Neural cell (in vitro differentiated cells): ENCODE results near the gene LDHAL6B. TPM values are rescaled to one million over a fixed set of nuclear protein-coding genes. Genes with fewer than 3 reads are reported as not detected.

Experiments used
- H2AFZ ChIP-seq: fragments of 200-600, 300-800 bp; sonication (generic), shearing (Covaris generic); 2 replicates; pipeline ENCODE4 v1.6.0; 2014; ENCODE audit warnings: low read depth, mild to moderate bottlenecking, antibody characterized with exemption, low read length, moderate library complexity
- H3F3A ChIP-seq: fragments of 200-600 bp; shearing (Covaris generic); 2 replicates; pipeline ENCODE4 v1.6.1; 2016; ENCODE audit warnings: mild to moderate bottlenecking, moderate library complexity, mixed read lengths, antibody characterized with exemption, low read length; ENCODE audit not compliant: insufficient read depth, poor library complexity, severe bottlenecking
- H3K27ac ChIP-seq: fragments of 200-600, 300-800 bp; sonication (generic), shearing (Covaris generic); 2 replicates; pipeline ENCODE4 v1.5.1; 2014; ENCODE audit warnings: mild to moderate bottlenecking, low read length, moderate library complexity
- H3K27me3 ChIP-seq: fragments of 300-800, 200-600 bp; sonication (generic), shearing (Covaris generic); 2 replicates; pipeline ENCODE4 v1.6.0; 2014; ENCODE audit warnings: mild to moderate bottlenecking, low read depth, low read length, moderate library complexity; ENCODE audit not compliant: insufficient read depth
- H3K36me3 ChIP-seq: fragments of 300-800, 200-600 bp; sonication (generic), shearing (Covaris generic); 2 replicates; pipeline ENCODE4 v1.5.1; 2014; ENCODE audit warnings: mild to moderate bottlenecking, antibody characterized with exemption, low read length, moderate library complexity; ENCODE audit not compliant: insufficient read depth
- H3K4me2 ChIP-seq: fragments of 300-800, 200-600 bp; sonication (generic), shearing (Covaris generic); 2 replicates; pipeline ENCODE4 v1.6.0; 2014; ENCODE audit warnings: mild to moderate bottlenecking, low read length
- H3K4me3 ChIP-seq: fragments of 300-800, 200-600 bp; sonication (generic), shearing (Covaris generic); 2 replicates; pipeline ENCODE4 v1.5.1; 2014; ENCODE audit warnings: mild to moderate bottlenecking, low read length, moderate library complexity
- H3K79me2 ChIP-seq: fragments of 200-600 bp; shearing (Covaris generic); replicated peaks from 2 replicates; pipeline ENCODE4 v1.6.0; 2014; ENCODE audit warnings: mild to moderate bottlenecking, low read length, moderate library complexity; ENCODE audit not compliant: insufficient read depth
- H3K9ac ChIP-seq: fragments of 300-800, 200-600 bp; sonication (generic), shearing (Covaris generic); 2 replicates; pipeline ENCODE4 v1.6.1; 2016; ENCODE audit warnings: mild to moderate bottlenecking, low read length, mixed read lengths
- H3K9me2 ChIP-seq: fragments of 200-600 bp; shearing (Covaris generic); 2 replicates; pipeline ENCODE4 v1.6.1; 2016; ENCODE audit warnings: mild to moderate bottlenecking, low read length, mixed read lengths; ENCODE audit not compliant: insufficient read depth
- H3K9me3 ChIP-seq: fragments of 200-600, 300-800 bp; sonication (generic), shearing (Covaris generic); 2 replicates; pipeline ENCODE4 v1.6.1; 2016; ENCODE audit warnings: mild to moderate bottlenecking, mixed run types, low read length, moderate library complexity, mixed read lengths
- H4K20me1 ChIP-seq: fragments of 200-600 bp; shearing (Covaris generic); 2 replicates; pipeline ENCODE4 v1.6.1; 2016; ENCODE audit warnings: mild to moderate bottlenecking, mixed run types; ENCODE audit not compliant: insufficient read depth
- CTCF ChIP-seq: fragments of 450-650 bp; IDR thresholded peaks from 2 replicates; pipeline ENCODE4 v1.5.1; 2014; ENCODE audit warnings: antibody characterized with exemption, mild to moderate bottlenecking, moderate library complexity; ENCODE audit not compliant: poor library complexity, severe bottlenecking
- EP300 ChIP-seq: fragments of 450-650 bp; conservative IDR thresholded peaks from 2 replicates; pipeline ENCODE4 v1.6.1; 2014; ENCODE audit warnings: antibody characterized with exemption, mild to moderate bottlenecking, moderate library complexity; ENCODE audit not compliant: poor library complexity, severe bottlenecking
- EZH2 ChIP-seq: fragments of 200-600, 300-800 bp; shearing (Covaris generic), sonication (generic); IDR thresholded peaks from 2 replicates; pipeline ENCODE4 v1.6.1; 2014; ENCODE audit warnings: antibody characterized with exemption, low read length, borderline replicate concordance, mild to moderate bottlenecking; ENCODE audit not compliant: insufficient read depth, poor library complexity, severe bottlenecking
- MXI1 ChIP-seq: fragments of 450-650 bp; conservative IDR thresholded peaks from 2 replicates; pipeline ENCODE4 v1.6.1; 2014; ENCODE audit warnings: antibody characterized with exemption, mild to moderate bottlenecking; ENCODE audit not compliant: poor library complexity, severe bottlenecking
- POLR2AphosphoS5 ChIP-seq: IDR thresholded peaks from 2 replicates; pipeline ENCODE4 v1.6.1; 2012
- RAD21 ChIP-seq: fragments of 450-650 bp; conservative IDR thresholded peaks from 2 replicates; pipeline ENCODE4 v1.6.1; 2014; ENCODE audit warnings: antibody characterized with exemption, mild to moderate bottlenecking, moderate library complexity
- REST ChIP-seq: IDR thresholded peaks from 2 replicates; pipeline ENCODE4 v1.6.1; 2012; ENCODE audit warnings: borderline replicate concordance
- SMC3 ChIP-seq: fragments of 450-650 bp; conservative IDR thresholded peaks from 2 replicates; pipeline ENCODE4 v1.6.1; 2014; ENCODE audit warnings: antibody characterized with exemption, mild to moderate bottlenecking, moderate library complexity; ENCODE audit not compliant: poor library complexity
- TAF1 ChIP-seq: IDR thresholded peaks from 2 replicates; pipeline ENCODE4 v1.6.1; 2012; ENCODE audit warnings: low read depth
- polyA plus RNA-seq: library from polyadenylated mRNA; depleted of rRNA; stranded (reverse); fragments of >200 nt; gene quantifications from 2 replicates; pipeline ENCODE4 v1.2.3, GENCODE V29; 2014

The LDHAL6B gene
- polyA plus RNA-seq, 1 donor from 2014 or later: not detected

GRCh38 chr15:59250249-59250648, 43.6 kb downstream of the LDHAL6B start:
- Histone ChIP-seq H4K20me1 (no peaks in the 10 kb centered on the region), H3K9me3 (no peaks in the 10 kb centered on the region), H3F3A (no peaks in the 10 kb centered on the region), H3K4me2 (no peak overlapping the region), H3K27ac (no peak overlapping the region), H3K4me3 (no peak overlapping the region), H3K27me3 (no peaks in the 10 kb centered on the region), H3K36me3 (no peaks in the 10 kb centered on the region), H2AFZ (no peak overlapping the region), H3K9me2 (no peaks in the 10 kb centered on the region), H3K79me2 (no peaks in the 10 kb centered on the region), H3K9ac (no peak overlapping the region)
- no peak for TF ChIP-seq REST
- TF ChIP-seq EZH2: no peak
- TF ChIP-seq MXI1: no peak
- TF ChIP-seq TAF1: no peak
- no peak for TF ChIP-seq CTCF
- TF ChIP-seq POLR2AphosphoS5: no peak
- TF ChIP-seq RAD21: no peak
- no peak for TF ChIP-seq SMC3
- TF ChIP-seq EP300: no peak

- TF ChIP-seq CTCF (no peak), RAD21 (no peak), REST (no peak), EZH2 (no peak), SMC3 (no peak), MXI1 (no peak), EP300 (no peak), TAF1 (no peak), POLR2AphosphoS5 (no peak)
- H3K79me2 ChIP-seq: no peaks in the 10 kb centered on the region
- no peak overlapping the region for H3K27ac ChIP-seq
- H3K4me2 ChIP-seq: no peak overlapping the region
- no peaks in the 10 kb centered on the region for H3K9me3 ChIP-seq
- no peak overlapping the region for H2AFZ ChIP-seq
- no peaks in the 10 kb centered on the region for H4K20me1 ChIP-seq
- H3K36me3 ChIP-seq: no peaks in the 10 kb centered on the region
- no peak overlapping the region for H3K4me3 ChIP-seq
- no peaks in the 10 kb centered on the region for H3K9me2 ChIP-seq
- no peak overlapping the region for H3K9ac ChIP-seq
- H3F3A ChIP-seq: no peaks in the 10 kb centered on the region
- H3K27me3 ChIP-seq: no peaks in the 10 kb centered on the region
These were observed 44.6 kb downstream of the LDHAL6B start for GRCh38 chr15:59251001-59251845.
